ENCODE results near the gene ACTG1. TPM values are rescaled to one million over a fixed set of nuclear protein-coding genes. Genes with fewer than 3 reads are reported as not detected.

The ACTG1 gene
- total RNA-seq, 1 donor from 2014 or later, result 3,227 TPM

DNA sequence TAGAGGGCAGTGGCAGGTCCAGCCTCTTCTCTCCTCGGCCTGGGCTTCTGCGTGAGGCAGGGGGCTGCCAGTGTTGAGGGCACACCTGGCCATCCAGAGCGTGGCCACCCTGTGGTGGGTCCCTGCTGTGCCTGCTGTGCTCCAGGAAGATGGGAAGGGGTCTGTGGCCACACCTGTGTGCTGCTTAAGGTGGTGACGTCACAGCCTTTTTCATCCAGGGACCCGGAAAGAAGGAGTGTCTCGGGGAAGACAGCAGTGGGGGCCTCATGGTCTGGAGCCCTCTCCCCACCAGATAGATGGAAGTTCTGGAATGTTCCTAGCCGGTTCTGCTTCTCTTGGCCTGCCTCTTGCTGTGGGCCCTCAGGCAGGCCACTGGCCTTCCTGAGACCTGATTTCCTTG is 36.5 kb downstream of the ACTG1 start:
- H3K27ac Mint-ChIP-seq, result no peak overlapping the region
- H3K4me3 Mint-ChIP-seq (ENCODE audit: low read depth), result no peak overlapping the region
- peaks cover 6% of the 10 kb centered on the region for H3K4me1 Mint-ChIP-seq (ENCODE audit: low read depth)
- H3K36me3 Mint-ChIP-seq (ENCODE audit: insufficient read depth), result peaks cover 1% of the 10 kb centered on the region
- no peak for DNase-seq (ENCODE audit: low spot score, unreplicated experiment)
- TF ChIP-seq, protein P1, sequence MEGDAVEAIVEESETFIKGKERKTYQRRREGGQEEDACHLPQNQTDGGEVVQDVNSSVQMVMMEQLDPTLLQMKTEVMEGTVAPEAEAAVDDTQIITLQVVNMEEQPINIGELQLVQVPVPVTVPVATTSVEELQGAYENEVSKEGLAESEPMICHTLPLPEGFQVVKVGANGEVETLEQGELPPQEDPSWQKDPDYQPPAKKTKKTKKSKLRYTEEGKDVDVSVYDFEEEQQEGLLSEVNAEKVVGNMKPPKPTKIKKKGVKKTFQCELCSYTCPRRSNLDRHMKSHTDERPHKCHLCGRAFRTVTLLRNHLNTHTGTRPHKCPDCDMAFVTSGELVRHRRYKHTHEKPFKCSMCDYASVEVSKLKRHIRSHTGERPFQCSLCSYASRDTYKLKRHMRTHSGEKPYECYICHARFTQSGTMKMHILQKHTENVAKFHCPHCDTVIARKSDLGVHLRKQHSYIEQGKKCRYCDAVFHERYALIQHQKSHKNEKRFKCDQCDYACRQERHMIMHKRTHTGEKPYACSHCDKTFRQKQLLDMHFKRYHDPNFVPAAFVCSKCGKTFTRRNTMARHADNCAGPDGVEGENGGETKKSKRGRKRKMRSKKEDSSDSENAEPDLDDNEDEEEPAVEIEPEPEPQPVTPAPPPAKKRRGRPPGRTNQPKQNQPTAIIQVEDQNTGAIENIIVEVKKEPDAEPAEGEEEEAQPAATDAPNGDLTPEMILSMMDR (IDR thresholded peaks at IDR 0.05; ENCODE audit: unreplicated experiment), result no peak
- H3K27me3 Mint-ChIP-seq, result peaks cover 42% of the 10 kb centered on the region
- H3K9me3 Mint-ChIP-seq (ENCODE audit: low read depth), result no peaks in the 10 kb centered on the region

DNA sequence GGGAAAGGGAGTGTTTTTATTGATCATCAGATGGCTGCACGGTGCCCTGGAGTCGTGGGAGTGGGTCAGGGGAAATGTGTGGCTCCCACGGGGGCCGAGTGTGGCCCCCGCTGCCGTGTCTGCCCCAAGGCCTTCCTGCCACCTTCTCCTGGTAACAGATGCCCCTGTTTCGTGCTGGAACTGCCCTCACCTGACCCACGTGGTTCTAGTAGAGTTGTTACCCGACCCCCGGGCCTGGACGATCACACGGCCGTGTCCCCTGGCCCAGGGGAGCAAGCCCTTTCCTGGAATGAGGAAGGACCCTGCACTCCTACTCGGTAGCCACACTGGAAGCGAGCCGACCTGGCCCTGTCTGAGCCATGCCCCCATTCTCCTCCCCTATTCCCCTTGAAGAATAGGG is 37.6 kb downstream of the ACTG1 start:
- TF ChIP-seq, protein P1 (IDR thresholded peaks at IDR 0.05; ENCODE audit: unreplicated experiment), result no peak
- no peak for DNase-seq (ENCODE audit: low spot score, unreplicated experiment)
- Mint-ChIP-seq H3K36me3 (ENCODE audit: insufficient read depth) (peaks cover 1% of the 10 kb centered on the region), H3K27ac (no peak overlapping the region), H3K27me3 (peaks cover 35% of the 10 kb centered on the region), H3K4me1 (ENCODE audit: low read depth) (peaks cover 6% of the 10 kb centered on the region), H3K9me3 (ENCODE audit: low read depth) (no peaks in the 10 kb centered on the region), H3K4me3 (ENCODE audit: low read depth) (no peak overlapping the region)

DNA sequence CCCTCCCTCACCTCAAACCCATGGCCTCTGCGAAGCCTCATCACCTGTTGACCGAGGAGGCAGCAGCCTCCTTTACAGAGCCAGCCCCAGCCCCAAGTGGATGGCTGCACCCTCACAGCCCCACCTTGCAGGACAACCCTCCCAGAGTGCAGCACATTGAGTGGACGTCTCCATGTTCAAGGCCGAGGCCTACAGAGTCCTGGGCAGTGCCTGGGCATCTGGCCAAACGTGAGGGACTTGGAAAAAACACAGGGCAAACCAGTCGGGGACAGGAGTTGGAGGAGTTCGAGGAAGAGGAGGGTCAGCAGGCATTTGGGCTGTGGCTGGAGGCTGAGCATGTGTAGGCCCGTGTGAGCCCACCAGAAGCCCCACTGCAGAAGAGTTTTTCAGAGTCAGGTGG is 39.6 kb downstream of the ACTG1 start:
- Mint-ChIP-seq H3K4me1 (ENCODE audit: low read depth) (peaks cover 9% of the 10 kb centered on the region), H3K9me3 (ENCODE audit: low read depth) (no peaks in the 10 kb centered on the region), H3K4me3 (ENCODE audit: low read depth) (no peak overlapping the region), H3K27ac (no peak overlapping the region), H3K36me3 (ENCODE audit: insufficient read depth) (peaks cover under 1% of the 10 kb centered on the region), H3K27me3 (peaks cover 25% of the 10 kb centered on the region)
- DNase-seq (ENCODE audit: low spot score, unreplicated experiment), result no peak
- TF ChIP-seq, protein P1 (IDR thresholded peaks at IDR 0.05; ENCODE audit: unreplicated experiment), result no peak

DNA sequence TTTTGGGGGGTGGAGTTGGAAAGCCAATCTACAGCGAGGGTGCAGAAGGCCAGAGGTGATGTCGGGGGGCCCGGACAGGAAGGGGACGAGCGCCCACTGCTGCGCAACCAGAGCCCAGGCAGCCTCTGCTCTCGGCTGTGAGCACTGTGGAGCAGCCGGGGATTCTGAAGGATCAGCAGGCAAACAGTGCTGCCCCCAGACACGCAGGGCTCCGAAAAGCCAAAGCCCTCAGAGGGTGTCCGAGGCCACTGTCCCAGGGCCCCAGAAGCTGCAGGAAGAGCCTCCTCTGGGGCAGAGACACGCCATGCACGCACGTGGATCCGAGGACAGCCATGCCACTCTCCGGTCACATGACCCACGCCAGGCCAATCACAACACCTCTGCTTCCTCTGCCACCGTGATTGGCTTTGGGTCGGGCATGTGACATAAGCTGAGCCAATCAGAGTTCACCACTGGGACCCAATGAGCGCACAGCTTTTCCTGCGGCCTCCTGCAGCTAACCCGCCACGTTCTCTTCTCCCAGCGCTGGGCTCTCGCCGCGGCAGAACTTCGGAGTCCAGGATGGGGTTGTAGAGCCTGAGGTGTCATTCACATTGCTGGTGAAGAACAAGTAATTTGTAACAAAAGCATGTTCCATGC is 40.7 kb downstream of the ACTG1 start:
- Mint-ChIP-seq H3K27me3 (peaks cover 20% of the 10 kb centered on the region), H3K27ac (no peak overlapping the region), H3K4me3 (ENCODE audit: low read depth) (no peak overlapping the region), H3K9me3 (ENCODE audit: low read depth) (no peaks in the 10 kb centered on the region), H3K4me1 (ENCODE audit: low read depth) (peaks cover 4% of the 10 kb centered on the region), H3K36me3 (ENCODE audit: insufficient read depth) (no peaks in the 10 kb centered on the region)
- no peak for DNase-seq (ENCODE audit: low spot score, unreplicated experiment)
- TF ChIP-seq, protein P1 (IDR thresholded peaks at IDR 0.05; ENCODE audit: unreplicated experiment), result no peak

DNA sequence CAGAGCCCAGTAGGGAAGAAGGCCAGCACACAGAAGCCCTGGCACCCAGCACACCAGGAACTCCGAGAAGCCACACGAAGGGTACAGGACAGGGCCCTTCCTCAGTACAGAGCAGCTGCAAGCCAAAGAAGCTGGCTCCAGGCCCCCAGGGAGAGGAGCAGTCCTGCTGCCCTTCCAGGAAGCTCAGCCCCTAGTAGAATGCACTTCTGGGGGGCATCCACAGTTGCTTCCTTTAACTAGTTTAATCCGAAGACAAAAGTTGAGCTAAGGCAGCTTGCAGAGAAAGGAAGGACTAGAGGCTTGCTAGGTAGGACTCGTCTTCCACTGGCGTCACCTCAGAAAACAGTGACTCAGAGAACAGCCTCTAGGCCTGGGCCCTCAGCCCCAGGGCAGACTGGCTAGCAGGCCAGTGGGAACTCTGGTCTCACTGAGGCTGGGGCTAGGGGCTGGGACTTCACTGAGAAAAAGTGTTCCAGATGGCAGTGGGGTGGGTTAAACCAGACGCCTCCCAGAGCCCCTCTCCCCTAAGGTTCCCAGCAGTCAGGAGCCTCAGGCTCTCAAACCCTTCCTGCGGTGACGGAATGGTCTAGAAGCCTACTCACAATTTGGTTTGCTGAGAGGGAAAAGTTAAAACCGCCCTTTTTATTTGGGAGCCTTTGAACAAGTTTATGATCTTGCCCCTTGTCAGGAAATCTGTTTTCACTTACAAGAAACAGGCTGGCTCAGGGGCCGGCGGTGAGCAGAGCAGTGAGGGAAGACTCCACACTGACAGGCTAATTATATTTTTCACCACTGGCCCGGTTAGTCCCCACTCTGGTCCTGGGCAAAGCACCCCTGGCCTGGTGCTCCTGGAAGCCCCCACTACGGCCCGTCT is 41.4 kb downstream of the ACTG1 start:
- H3K27me3 Mint-ChIP-seq, result peaks cover 15% of the 10 kb centered on the region
- no peaks in the 10 kb centered on the region for H3K36me3 Mint-ChIP-seq (ENCODE audit: insufficient read depth)
- no peak overlapping the region for H3K27ac Mint-ChIP-seq
- no peak for DNase-seq (ENCODE audit: low spot score, unreplicated experiment)
- H3K9me3 Mint-ChIP-seq (ENCODE audit: low read depth), result no peaks in the 10 kb centered on the region
- H3K4me1 Mint-ChIP-seq (ENCODE audit: low read depth), result peaks cover 4% of the 10 kb centered on the region
- TF ChIP-seq, protein P1 (IDR thresholded peaks at IDR 0.05; ENCODE audit: unreplicated experiment), result no peak
- H3K4me3 Mint-ChIP-seq (ENCODE audit: low read depth), result no peak overlapping the region
